HCEC 1CT (cell line): ENCODE results near the gene MAP4K3.
A peak's percentile ranks its signal among the peaks of the same experiment; 100 is the strongest.

ENCODE experiments used
- DNase-seq: peaks from one replicate; pipeline ENCODE4 v3.0.0-alpha.2; 2017

The MAP4K3 gene

DNA sequence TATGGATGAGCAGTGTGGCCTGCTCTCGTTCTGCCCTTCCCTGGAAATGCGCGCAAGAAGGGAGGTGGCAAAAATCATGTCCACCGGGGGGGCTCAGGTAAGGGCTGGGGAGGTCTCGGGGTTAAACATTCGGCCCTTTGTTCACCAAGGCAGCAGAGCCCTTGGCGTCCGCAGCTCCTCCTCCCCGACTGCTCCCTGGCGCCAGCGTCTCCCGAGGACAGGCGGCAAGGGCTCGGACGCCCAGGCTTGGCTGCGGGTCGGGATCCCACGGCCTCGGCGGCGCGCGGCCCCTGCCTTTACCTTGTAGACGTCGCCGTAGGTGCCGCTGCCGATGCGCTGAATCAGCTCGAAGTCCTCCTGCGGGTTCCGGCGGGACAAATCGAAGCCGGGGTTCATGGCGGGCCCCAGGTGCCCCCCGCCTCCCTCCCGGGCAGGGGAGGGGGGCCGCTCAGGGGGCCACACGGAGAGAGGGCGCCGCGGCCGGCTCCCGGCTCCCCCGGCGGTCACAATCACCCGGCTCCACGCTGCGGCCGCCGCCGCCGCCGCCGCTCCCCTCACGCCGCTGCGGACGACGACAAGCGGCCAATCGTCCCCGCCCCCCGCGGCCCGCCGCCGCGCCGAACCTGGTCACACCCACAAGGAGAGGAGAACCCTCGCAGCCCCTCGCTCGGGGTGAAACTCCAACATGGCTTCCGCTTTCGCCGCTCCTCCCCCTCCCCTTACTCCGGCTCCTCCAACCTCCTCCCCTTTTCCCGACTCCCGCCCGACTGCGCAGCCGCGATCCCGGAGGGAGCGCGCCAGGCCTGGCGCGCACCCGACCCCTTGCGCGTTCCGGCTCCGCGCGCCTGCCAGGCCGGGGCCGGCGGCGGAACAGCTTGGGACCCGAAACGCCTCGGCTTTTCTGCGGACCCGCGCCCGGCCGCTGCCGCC, at the start of gene MAP4K3:
Gene MAP4K3, minus strand, starts transcription at position 694 of the 930 bp plus-strand sequence. Its CDS starts 298 bp downstream, at position 396.
- peak; percentile 95 for DNase-seq

DNA sequence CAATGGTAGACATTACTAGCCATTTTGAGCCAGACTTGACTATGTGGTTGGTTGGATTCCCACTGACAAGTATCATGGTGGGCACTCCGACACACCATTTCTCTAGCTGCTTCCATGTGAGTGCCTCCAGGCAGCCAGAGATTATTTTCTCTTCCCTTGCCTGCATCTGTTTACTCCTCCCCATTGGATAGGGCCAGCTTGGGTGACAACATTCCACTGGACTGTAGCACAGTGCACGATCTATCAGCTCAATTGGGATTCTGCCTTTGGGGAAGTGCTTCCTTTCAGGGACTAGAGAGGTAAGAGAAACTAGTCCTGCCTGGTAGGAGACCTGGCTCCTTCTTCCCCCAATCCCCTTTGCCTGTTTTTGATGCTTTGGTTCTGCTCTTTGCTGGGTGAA, 49.0 kb upstream of the MAP4K3 start:
- no peak for DNase-seq

DNA sequence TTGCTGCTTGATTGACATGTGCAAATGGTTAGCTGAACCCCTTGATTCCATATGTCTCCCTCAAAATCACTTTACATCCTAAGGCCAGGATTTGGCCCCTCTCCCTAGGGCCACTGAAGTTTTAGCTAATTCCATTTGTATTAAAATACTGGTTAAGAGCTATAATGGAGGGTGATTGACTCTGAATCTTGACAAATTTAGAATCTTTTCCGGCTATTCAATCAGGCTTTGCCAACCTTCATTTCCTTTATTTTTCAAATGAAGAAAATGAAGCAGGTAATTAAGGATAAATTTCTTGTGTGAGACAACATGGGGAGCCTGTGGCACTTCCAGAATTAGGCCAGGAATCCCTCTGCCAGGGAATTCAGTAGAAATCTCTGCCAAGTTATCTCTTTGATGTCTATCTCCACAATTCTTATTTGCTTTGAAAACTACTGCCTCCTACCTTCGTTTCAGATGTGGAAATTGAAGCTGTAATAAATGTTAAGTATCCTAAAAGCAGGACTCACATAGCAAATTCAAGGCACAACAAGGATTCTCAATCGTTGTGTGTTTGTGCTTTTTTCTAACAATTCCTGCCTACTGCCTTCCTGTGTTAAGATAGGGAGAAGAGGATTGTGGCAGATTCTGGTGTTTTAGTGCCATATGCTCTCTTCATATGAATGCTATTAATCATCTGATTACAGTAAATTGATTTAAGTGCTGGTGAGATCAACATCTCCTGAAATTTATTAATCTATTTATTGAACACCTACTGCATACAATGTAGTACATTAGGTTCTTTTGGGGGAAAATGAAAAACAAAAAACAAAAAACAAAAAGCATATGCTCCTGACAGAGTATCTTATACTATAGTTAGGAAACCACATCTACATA, 47.8 kb upstream of the MAP4K3 start:
- DNase-seq, result no peak

DNA sequence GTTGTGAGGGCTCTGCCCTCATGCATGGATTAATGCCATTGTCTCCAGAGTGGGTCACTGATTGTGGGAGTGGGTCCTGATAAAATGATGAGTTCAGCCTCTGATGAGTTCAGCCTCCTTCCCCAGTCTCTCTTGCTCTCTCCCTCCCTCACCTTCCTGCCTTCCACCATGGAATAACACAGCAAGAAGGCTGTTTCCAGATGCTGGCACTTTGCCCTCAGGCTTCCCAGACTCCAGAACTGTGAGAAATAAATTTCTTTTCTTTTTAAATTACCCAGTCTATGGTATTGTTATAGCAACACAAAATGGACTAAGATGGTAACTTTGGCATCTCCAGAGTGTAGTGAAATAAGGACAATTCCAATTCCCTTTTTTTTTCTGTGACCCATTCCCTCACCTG, 47.1 kb upstream of the MAP4K3 start:
- no peak for DNase-seq

DNA sequence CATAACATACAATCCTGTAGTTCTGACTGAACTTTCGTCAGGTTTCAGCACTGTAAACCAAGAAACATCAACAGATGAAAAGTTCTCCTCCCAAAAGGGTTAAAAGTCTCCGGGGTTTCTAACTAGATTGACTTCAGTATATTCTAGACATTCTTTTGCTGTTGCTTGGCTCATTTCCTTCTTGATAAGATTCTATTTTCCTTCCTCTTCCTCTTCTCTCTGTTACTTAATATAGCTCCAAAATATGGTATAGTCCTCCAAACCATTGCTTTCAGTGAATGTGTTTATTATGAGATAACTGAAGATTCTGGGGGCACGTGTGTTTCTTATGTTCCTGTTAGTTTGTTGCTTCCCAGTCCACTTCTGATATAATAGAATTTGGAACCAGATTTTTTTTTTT, 46.4 kb upstream of the MAP4K3 start:
- DNase-seq, result no peak

DNA sequence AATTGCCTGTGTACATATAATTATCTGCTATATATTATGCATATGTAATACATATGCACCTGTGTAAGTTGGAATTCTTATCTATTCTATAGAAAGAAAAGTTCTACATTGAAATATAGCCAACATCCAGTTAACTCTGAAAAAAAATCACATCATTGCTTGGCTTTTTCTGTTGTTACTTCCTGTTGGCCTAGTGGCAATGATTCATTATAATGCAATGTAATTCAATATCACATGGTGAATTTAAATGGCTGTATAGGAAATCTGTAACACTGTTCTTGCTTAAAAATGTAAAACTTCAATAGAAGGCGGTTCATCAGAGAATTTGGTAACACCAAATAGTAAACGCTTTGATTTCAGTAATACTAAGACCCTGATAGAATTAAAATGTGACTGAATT, 44.5 kb upstream of the MAP4K3 start:
- peak; percentile 86 for DNase-seq

DNA sequence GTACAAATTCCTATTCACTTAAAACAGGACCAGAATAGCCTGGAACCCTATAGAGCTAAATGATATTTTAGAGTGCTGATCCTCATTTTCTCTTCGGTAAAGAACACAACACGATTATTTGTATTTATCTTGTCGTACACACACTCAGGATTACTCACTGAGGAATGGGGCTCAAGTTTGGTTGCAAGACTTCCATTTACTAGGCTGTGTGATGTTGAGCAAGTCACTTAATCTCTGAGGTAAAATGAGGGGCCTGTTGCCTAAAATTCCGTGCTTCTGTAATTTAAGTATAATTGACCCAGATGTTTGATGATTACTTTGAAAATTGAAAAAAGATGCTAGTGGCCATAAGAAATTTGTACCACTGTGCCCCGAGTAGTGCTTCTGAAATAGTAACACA, 42.6 kb upstream of the MAP4K3 start:
- DNase-seq, result peak; percentile 47

DNA sequence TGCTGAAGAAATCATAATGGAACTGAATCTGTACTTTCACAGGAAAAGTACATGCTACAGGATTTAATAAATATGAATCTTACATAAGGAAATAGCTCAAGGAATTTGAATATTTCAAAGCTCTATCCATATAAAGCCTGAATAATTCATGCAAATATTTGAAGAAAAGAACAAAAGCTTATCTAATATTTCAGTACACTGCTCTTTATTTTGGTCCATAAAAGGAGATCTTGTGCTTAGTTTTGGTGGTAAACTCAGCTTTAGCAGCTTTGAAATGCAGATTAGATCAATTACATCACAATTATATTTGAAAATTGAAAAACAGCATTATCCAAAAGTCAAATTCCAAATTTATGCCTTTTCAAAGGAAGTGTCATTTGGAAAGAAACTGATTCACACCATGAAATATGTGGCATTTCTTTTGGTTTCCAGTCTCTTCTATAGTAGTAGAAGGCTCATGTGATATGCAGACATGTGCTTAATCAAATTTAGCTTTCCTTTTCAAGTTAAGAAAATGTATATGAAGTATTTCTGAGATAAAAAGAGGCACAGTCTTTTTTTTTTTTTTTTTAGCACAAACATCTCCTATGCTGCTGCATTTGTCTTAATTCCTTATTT, 42.1 kb upstream of the MAP4K3 start:
- no peak for DNase-seq

DNA sequence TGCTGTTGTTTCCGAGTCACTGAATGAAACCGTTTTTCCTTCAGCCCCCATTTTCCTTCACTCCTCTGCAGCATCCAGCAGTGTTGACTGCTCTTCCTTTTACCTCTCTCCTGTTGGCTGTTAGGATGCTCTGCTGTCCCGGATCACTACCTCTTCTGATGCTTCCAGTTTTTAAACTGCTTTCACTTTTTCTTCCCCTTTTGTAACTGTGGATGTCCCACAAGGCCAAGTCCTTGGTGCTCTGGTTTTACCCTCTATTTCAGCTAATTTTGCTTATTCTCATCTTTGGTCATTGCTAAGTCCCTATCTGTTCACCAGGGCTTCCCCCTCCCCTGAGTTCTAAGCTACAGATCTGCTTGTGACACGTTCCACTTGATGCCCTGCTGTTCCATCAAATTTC, 39.4 kb upstream of the MAP4K3 start:
- DNase-seq, result no peak

DNA sequence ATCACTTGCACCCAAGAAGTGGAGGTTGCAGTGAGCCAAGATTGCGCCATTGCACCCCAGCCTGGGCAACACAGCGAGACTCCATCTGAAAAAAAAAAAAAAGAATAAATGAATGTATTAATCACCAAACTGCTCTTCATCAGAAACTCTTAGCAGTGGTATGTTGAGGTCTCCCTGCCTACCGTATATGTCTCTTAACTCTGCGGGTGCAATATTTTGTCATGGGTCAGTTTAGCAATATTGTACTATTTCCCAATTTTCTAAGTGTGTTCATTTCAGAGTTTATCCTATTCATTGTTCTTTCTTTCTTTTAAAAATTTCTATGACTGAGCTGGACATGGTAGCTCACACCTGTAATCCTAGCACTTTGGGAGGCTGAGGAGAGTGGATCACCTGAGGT, 37.9 kb upstream of the MAP4K3 start:
- no peak for DNase-seq

DNA sequence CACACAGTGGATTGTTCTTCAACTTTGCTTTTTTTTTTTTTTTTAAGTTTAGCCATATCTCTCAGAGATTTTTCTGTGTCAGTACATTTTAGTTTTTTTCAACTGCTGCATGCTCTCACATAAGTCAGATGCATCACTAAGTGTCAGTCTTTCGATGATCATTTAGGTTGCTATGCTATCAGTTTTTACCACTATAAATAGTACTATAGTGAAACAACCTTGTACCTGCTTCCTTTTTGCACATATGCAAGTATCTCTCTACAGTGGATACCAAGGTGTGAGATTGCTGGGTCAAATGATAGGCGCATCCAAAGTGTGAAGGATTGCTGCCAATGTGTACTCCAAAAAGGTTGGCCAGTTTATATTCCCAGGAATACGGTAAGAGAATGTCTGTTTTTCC, 33.5 kb upstream of the MAP4K3 start:
- DNase-seq, result no peak

DNA sequence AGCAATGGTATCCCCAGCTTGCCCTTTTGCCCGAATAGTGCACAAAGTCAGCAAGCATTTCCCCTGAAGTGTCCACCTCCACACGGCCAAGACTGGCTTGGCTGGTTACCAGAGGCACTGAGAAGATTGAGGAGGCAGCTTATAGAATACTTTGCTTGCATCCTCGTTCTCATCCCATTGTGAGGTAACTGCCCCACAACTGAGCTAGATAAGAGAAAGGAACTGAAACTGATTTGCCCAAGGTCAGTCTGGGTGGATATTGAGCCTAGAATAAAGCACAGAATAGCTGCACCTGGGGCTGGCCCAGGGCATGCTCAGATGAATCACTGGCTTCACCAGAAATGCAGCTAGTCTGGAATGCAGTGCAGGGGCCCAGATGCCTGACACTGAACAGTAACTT, 32.7 kb upstream of the MAP4K3 start:
- DNase-seq, result peak; percentile 58

DNA sequence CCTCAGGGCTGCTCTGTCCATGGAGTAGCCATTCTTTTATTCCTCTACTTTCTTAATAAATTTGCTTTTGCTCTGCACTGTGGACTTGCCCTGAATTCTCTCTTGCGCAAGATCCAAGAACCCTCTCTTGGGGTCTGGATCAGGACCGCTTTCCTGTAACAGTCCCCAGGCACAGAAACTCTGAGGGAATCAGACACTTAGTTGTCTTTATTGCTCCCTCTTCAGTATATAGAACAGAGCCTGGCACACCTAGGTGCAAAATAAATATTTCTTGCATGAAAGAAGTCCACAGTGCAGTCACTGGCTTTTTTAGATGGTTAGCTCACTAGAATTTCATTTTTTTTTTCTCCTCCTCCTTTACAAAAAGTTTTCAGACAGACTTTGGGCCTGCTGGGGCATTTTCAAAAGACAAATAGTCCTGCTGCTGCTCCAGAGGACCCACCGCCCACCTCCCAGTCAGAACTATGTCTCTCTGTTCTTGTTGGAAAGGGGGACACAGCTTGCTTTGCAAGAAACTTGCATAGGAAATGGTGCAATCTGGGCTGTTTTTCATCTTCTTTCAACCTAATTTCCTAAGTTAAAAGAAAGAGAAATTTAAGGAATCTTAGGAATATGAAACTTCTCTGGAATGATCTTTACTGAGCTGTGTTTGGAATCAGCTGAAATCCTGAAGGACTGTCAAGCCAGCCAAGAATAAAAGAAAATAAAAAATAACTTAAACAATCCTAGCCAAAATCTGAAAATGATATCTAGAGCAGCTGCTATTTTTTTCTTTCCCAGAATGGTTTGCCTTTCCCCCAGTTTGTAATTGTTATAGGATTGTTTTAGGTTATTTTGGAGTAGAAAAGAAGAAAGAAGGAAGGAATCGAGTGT, 31.7 kb upstream of the MAP4K3 start:
- no peak for DNase-seq

DNA sequence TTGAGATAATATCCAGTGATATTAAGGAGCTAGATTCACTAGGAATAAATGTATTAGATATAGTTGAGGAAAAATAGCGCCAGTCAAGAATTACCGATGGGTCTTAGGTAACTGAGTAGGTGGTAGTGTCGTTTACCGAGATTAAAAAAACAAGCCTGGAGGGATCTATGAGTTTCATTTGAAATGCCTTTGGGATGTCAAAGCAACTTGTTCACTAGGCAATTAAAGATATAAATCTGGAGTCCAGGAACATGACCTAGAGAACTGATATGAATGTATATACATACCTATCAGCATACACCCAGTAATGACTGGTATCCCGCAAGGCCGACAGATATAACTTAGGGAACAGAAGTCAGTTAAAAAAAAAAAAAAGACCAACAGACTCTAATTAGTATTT, 29.2 kb upstream of the MAP4K3 start:
- no peak for DNase-seq

DNA sequence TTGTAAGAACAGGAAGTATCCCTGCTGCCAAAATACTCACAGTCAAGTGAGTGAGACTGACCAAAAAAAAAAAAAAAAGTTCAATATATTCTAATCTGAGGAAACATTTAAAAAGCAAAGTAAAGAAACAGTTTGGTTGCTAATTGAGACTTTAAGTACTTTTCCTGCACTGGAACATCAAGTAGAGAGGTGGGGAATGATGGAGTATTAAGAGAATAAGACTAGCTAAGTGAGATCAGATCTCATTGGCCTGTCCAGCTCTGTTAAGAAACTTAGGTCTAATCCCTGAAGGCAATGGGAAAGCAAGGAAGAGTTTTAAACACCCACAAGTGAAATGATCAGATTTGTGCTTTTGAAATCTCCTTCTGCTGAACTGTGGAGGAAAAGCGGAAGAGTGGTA, 27.8 kb upstream of the MAP4K3 start:
- no peak for DNase-seq

DNA sequence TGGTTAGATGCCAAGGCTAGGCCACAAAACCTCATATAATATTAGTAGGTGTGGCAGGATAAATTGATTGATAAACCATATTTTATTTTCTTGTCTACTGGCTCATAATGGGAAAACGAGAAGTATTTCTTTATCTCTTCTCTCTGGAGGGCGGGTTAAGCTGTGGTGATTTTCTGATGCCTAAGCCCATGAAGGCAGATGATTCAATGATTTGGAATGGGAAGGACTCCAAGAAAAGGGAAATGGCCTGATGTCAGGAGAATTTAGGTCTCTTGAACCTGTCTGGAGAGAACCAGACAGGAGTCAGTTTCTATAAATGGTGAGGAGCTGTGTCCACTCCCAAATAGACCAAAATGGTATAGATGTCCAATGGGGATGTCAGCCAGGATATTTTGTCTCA, 18.7 kb upstream of the MAP4K3 start:
- no peak for DNase-seq

DNA sequence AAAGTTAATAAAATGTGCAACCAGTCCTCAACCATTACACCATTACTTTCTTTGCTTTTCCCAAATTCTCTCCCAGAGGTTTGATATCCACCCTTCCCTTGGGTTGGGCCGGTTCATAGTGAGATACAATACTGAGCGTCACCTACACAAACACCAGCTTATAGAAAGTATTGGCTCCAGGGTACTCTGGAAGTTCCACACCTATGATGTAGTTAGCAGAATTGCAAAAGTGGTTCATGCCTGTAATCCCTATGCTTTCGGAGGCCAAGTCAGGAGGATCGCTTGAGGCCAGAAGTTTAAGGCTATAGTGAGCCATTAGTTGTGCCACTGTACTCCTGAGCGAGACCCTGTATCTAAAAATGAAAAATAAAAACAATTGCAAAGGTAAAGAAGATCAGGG, 15.3 kb upstream of the MAP4K3 start:
- no peak for DNase-seq

DNA sequence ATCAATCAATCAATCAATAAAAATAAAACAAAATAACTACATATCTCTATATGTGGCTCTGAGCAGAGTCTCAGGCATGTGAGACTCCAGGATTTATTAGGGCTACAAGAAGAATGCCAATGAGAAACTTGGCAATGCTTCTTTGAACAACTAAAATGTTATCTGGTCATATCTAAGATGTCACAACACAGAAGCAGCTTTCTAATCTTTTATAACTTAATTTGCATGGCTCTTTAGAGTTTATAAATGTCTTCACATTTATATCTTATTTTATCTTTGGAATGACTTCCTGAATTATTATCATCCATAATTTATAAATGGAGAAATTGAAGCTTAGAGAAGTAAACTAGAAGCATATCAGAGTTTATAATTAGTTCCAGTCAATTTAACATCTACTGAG, 14.9 kb upstream of the MAP4K3 start:
- DNase-seq, result no peak

DNA sequence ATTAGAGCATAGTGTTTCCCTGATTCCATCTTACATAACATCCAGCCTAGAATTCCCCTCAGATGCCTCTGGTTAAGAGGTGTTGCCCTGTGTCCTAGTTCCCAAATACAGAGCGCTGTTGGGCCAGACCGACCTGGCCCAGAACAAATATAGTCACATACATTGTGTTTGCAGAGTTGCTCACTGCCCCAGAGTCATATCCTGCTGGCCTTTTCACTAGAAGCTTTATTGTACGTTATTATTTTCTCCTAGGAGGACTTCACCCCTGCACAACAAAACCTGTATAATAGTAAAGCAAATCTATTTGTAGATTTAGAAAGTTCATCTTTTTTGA, 11.1 kb upstream of the MAP4K3 start:
- DNase-seq, result no peak

DNA sequence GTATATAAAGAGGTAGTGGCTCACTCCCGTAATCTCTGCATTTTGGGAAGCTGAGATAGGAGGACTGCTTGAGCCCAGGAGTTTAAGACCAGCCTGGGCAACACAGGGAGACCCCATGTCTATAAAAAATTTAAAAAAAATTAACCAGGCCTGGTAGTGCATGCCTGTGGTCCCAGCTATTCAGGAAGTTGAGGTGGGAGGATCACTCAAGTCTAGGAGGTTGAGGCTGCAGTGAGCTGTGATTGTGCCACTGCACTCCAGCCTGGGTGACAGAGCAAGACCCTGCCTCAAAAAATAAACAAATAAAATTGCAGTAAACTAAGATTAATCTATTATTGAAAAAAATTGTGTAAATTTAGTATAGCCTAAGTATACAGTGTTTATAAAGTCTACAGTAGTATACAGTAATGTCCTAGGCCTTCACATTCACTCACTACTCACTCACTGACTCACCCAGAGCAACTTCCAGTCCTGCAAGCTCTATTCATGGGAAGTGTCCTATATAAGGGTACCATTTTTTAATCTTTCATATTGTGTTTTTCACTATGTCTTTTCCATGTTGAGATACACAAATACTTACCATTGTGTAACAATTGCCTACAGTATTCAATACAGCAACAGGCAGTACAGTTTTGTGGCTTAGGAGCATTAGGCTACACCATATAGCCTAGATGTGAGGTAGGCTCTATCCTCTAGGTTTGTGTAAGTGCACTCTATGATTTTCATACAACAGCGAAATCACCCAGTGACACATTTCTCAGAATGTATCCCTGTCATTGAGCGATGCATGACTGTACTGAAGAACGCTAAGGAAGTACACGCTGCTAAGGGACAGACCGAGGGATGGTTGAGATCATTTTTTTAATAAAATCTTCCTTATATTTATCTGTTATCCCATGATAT, 10.4 kb upstream of the MAP4K3 start:
- DNase-seq, result peak; percentile 30

DNA sequence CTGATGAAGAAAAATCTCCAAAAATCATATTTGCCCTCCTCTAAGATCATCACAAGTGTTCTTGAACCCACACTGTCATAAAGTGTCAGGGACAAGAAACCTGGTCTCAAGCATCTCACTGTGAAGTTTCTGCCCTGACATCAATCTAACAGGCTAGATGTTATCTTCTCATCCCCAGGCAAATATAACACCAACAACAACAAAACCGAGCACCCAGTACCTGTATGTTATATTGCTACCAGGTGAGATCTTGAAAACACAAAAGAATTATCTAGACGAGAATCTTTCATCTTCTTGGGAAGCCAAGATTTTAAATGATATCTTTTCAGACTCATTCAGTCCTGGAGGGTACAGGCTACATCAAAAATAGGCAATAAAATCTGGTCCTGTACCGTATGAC, 8.8 kb upstream of the MAP4K3 start:
- DNase-seq, result no peak

DNA sequence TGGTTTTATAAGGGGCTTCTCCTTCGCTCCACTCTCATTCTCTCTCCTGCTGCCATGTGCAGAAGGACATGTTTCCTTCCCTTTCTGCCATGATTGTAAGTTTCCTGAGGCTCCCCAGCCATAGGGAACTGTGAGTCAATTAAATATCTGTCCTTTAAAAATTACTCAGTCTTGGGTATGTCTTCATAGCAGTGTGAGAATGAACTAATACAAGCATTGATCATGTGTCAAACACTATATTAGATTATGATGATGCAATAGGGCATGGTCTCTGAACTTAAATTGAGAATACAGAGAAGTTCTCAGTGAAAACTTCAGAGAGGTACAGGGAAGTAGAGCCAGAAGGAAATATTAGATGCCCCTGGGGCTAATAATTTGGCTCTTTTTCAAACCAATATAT, 5.9 kb upstream of the MAP4K3 start:
- DNase-seq, result no peak
